ENCODE data around the gene C1orf50.
"Not testable (repeated sequence)": the region's sequence is repeated elsewhere in the genome, so short reads cannot be mapped to it uniquely, and the experiment has no call there.

Gene C1orf50

GRCh38 chr1:42807056-42807668, 40.1 kb downstream of the C1orf50 start:
- no peak for DNase-seq

DNA sequence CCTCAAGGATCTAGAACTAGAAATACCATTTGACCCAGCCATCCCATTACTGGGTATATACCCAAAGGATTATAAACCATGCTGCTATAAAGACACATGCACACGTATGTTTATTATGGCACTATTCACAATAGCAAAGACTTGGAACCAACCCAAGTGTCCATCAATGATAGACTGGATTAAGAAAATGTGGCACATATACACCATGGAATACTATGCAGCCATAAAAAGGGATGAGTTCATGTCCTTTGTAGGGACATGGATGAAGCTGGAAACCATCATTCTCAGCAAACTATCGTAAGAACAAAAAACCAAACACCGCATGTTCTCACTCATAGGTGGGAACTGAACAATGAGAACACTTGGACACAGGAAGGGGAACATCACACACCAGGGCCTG, 47.8 kb downstream of the C1orf50 start:
- not testable (repeated sequence) for DNase-seq

DNA sequence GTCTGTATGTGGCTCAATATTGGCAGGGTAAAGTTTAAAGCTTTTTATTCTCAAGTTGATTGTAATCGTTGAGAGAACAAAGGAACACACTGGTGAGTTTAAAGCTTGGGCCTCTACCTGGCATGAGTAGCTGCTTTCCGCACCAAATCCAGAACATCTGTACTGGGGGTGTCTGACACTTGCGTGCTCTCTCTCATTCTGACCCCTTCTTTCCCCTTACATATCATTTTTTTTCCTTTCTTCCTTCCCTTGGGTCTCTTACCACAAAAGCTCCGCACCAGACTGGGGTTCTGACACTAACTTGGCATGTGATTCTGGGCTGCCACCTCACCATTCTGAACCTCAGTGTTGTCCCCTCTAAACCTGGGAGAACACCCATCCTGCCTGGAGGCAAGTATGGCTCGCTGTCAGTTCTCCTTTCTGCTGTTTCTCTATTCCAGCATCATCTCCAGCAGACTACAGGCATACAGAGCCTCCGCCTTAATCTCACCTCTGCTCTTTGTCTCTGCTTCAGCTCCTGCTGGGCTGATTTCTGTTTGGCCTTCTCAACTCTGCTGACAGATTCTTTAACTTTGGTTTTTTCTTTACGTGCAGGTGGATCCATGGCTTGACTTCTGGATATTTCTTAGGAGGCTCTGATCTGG, 49.0 kb downstream of the C1orf50 start:
- DNase-seq: no peak

DNA sequence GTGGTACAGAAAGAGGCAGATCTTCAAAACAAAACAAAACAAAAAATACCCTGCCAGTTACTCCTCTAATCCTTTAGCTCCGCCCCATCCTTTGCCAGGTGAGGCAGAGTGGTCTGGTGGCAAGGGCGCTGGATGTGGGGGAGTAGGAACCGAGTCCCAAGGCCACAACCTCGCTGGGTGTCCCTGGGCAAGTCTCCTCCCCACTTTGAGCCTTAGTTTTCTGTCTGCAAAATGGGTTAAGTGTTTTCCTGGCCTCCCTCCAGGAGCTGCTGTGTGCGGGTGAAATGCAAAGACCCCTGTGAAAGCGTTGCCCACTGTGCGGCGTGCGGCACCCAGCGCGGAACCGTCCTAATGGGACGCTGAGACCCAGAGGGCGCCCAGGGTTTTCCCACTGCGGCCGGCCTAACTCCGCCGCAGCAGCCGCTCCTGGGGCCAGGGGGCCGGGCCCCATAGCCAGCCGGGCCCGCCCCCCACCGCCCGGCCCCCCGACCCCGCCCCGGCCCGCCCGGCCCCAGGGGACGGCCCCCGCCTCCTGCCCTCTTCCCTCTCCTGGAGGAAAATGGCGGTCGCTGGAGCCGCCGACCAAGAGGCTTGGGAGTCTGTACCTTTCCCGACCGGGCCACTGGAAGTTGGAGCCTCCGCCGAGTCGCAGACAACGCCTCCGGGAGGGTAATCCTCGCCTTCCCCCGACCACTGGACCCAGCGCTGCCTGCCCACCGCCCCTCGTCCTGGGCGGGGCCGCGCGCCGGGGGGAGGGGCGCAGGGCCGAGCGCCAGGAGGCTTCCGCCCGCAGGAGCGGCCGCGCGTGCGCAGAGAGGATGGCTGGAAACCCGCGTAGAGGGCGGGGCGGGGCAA, 49.8 kb downstream of the C1orf50 start, which contains the start of the genes ERMAP and SVBP:
Gene ERMAP, plus strand, starts transcription at position 538 of the 855 bp plus-strand sequence. CDS start 13,327 bp downstream, outside the sequence.
Gene SVBP, minus strand, starts transcription at position 813 of the 855 bp plus-strand sequence. CDS start 853 bp downstream, outside the sequence.
- DNase-seq: peak; percentile 96

DNA sequence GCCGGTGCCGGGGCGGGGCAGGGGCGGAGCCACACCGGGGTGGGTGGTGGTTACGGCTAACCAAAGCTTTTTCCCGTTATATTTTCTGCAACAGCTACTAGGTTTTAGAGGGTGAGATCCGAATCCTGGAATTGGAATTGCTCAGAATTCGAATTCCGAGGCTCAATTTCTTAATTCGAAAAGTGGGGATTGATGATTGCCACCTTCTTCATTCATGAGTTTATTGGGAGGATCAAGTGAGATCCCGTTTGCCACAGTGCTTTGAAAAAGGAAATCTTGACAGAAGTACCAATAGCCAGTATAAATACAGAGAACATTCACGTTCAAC, 50.4 kb downstream of the C1orf50 start:
- DNase-seq: no peak

GRCh38 chr1:42817976-42818375, 50.9 kb downstream of the C1orf50 start:
- DNase-seq: no peak

GRCh38 chr1:42820813-42821212, 53.8 kb downstream of the C1orf50 start:
- DNase-seq: no peak

DNA sequence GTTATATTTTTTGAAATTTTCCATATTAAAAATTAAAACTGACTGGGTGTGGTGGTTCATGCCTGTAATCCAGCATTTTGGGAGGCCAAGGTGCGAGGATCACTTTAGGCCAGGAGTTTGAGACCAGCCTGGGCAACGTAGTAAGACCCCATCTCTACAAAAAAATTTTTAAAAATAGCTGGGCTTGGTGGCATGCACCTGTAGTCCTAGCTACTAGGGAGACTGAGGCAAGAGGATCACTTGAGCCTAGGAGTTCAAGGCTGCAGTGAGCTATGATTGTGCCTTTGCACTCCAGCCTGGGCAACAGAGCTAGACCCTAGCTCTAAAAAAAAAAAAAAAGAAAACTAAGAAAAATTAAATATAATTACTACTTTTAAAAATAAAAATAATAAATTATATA, 54.6 kb downstream of the C1orf50 start:
- no peak for DNase-seq

DNA sequence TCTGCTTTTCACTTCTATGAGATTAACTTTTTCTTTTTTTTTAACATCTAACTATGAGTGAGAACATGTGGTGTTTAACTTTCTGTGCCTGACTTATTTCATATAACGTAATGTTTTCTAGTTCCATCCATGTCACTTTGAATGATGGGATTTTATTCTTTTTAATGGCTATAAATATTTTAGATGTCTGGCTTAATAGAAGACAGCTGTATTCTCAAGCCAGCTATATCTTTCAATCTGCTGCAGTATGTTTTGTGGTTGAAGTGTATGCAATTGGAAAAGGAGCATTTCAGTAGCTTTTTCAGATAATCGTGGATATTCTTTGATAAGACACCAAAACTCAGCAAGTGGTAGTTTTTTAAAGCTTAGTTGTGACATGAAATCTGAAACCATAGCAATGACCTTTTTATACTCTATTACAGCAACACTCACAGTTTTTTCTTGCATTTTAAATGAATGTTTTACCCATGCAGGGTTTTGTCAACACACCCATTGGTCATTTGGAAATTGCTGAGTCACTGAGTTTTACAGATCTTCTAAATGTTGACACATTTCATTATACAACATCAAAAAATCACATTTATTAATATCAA, 55.8 kb downstream of the C1orf50 start:
- no peak for DNase-seq

- no peak for DNase-seq
Measured at GRCh38 chr1:42824481-42825035, 57.5 kb downstream of the C1orf50 start.

GRCh38 chr1:42825036-42825851, 58.2 kb downstream of the C1orf50 start:
- DNase-seq: no peak

Measured in activated CD4-positive, CD25-positive, alpha-beta regulatory T cell treated with anti-CD3 and anti-CD28 coated beads, Interleukin-2, amount 50 U/mL, for 72 hours (primary cell).